ENCODE data around the gene PRR12.
A peak's percentile ranks its signal among the peaks of the same experiment; 100 is the strongest.

PRR12 gene

GRCh38 chr19:49590971-49591730, at the start of gene PRR12:
Gene PRR12 (plus strand): TSS chr19:49591182. CDS start chr19:49591655, 473 bp downstream.
- peaks cover 30% of the 10 kb centered on the region for H3K4me1 ChIP-seq (ENCODE audit: control insufficient read depth, insufficient read depth, low read length)
- H3K4me3 ChIP-seq (ENCODE audit: low read length in 2 of 2): peak within 1 kb of the TSS; percentile 90 to 93
- H3K9me3 ChIP-seq (ENCODE audit: control insufficient read depth in 2 of 2, low read length in 2 of 2): no peaks in the 10 kb centered on the region
- peaks cover 3 to 10% of the 10 kb centered on the region in 2 donors for H3K36me3 ChIP-seq (ENCODE audit: control insufficient read depth in 2 of 2, insufficient read depth in 2 of 2, low read length in 2 of 2)
- H3K9ac ChIP-seq (ENCODE audit: low read length in 2 of 2): peak within 1 kb of the TSS; percentile 87 to 91
- no peaks in the 10 kb centered on the region for H3K27me3 ChIP-seq (ENCODE audit: control insufficient read depth in 1 of 2, insufficient read depth in 2 of 2, low read length in 2 of 2)
- H3K27ac ChIP-seq (ENCODE audit: low read length): peak within 1 kb of the TSS; percentile 87

GRCh38 chr19:49541914-49542313, 49.1 kb upstream of the PRR12 start:
- Histone ChIP-seq H3K9me3 (ENCODE audit: control insufficient read depth in 2 of 2, low read length in 2 of 2) (no peaks in the 10 kb centered on the region), H3K27ac (ENCODE audit: low read length) (no peak overlapping the region), H3K4me1 (ENCODE audit: control insufficient read depth, insufficient read depth, low read length) (peaks cover 3% of the 10 kb centered on the region), H3K27me3 (ENCODE audit: control insufficient read depth in 1 of 2, insufficient read depth in 2 of 2, low read length in 2 of 2) (no peaks in the 10 kb centered on the region), H3K36me3 (ENCODE audit: control insufficient read depth in 2 of 2, insufficient read depth in 2 of 2, low read length in 2 of 2) (peaks cover 0 to 2% of the 10 kb centered on the region in 2 donors), H3K9ac (ENCODE audit: low read length in 2 of 2) (no peak overlapping the region), H3K4me3 (ENCODE audit: low read length in 2 of 2) (no peak overlapping the region)

- H3K4me3 ChIP-seq (ENCODE audit: low read length in 2 of 2): no peak overlapping the region
- peaks cover 0 to 2% of the 10 kb centered on the region in 2 donors for H3K36me3 ChIP-seq (ENCODE audit: control insufficient read depth in 2 of 2, insufficient read depth in 2 of 2, low read length in 2 of 2)
- no peak overlapping the region for H3K27ac ChIP-seq (ENCODE audit: low read length)
- H3K9me3 ChIP-seq (ENCODE audit: control insufficient read depth in 2 of 2, low read length in 2 of 2): no peaks in the 10 kb centered on the region
- H3K9ac ChIP-seq (ENCODE audit: low read length in 2 of 2): no peak overlapping the region
- H3K27me3 ChIP-seq (ENCODE audit: control insufficient read depth in 1 of 2, insufficient read depth in 2 of 2, low read length in 2 of 2): no peaks in the 10 kb centered on the region
- peaks cover 3% of the 10 kb centered on the region for H3K4me1 ChIP-seq (ENCODE audit: control insufficient read depth, insufficient read depth, low read length)
Measured at GRCh38 chr19:49542446-49542845, 48.5 kb upstream of the PRR12 start.

- Histone ChIP-seq H3K27me3 (ENCODE audit: control insufficient read depth in 1 of 2, insufficient read depth in 2 of 2, low read length in 2 of 2) (no peaks in the 10 kb centered on the region), H3K27ac (ENCODE audit: low read length) (no peak overlapping the region), H3K36me3 (ENCODE audit: control insufficient read depth in 2 of 2, insufficient read depth in 2 of 2, low read length in 2 of 2) (peaks cover 0 to 2% of the 10 kb centered on the region in 2 donors), H3K4me1 (ENCODE audit: control insufficient read depth, insufficient read depth, low read length) (peaks cover 3% of the 10 kb centered on the region), H3K9ac (ENCODE audit: low read length in 2 of 2) (no peak overlapping the region), H3K4me3 (ENCODE audit: low read length in 2 of 2) (no peak overlapping the region), H3K9me3 (ENCODE audit: control insufficient read depth in 2 of 2, low read length in 2 of 2) (no peaks in the 10 kb centered on the region)
Measured at GRCh38 chr19:49543032-49543431, 48.0 kb upstream of the PRR12 start.

GRCh38 chr19:49544154-49544553, 46.8 kb upstream of the PRR12 start:
- no peak overlapping the region for H3K9ac ChIP-seq (ENCODE audit: low read length in 2 of 2)
- H3K9me3 ChIP-seq (ENCODE audit: control insufficient read depth in 2 of 2, low read length in 2 of 2): no peaks in the 10 kb centered on the region
- H3K4me3 ChIP-seq (ENCODE audit: low read length in 2 of 2): no peak overlapping the region
- peaks cover 3% of the 10 kb centered on the region for H3K4me1 ChIP-seq (ENCODE audit: control insufficient read depth, insufficient read depth, low read length)
- no peaks in the 10 kb centered on the region for H3K36me3 ChIP-seq (ENCODE audit: control insufficient read depth in 2 of 2, insufficient read depth in 2 of 2, low read length in 2 of 2)
- no peak overlapping the region for H3K27ac ChIP-seq (ENCODE audit: low read length)
- H3K27me3 ChIP-seq (ENCODE audit: control insufficient read depth in 1 of 2, insufficient read depth in 2 of 2, low read length in 2 of 2): no peaks in the 10 kb centered on the region

GRCh38 chr19:49546825-49547565, 44.0 kb upstream of the PRR12 start:
- H3K9ac ChIP-seq (ENCODE audit: low read length in 2 of 2): no peak overlapping the region
- H3K27me3 ChIP-seq (ENCODE audit: control insufficient read depth in 1 of 2, insufficient read depth in 2 of 2, low read length in 2 of 2): no peaks in the 10 kb centered on the region
- no peaks in the 10 kb centered on the region for H3K36me3 ChIP-seq (ENCODE audit: control insufficient read depth in 2 of 2, insufficient read depth in 2 of 2, low read length in 2 of 2)
- H3K27ac ChIP-seq (ENCODE audit: low read length): no peak overlapping the region
- H3K9me3 ChIP-seq (ENCODE audit: control insufficient read depth in 2 of 2, low read length in 2 of 2): no peaks in the 10 kb centered on the region
- H3K4me1 ChIP-seq (ENCODE audit: control insufficient read depth, insufficient read depth, low read length): peaks cover 3% of the 10 kb centered on the region
- H3K4me3 ChIP-seq (ENCODE audit: low read length in 2 of 2): peak overlapping the region; percentile 21 to 52

GRCh38 chr19:49549045-49549444, 41.9 kb upstream of the PRR12 start:
- Histone ChIP-seq H3K36me3 (ENCODE audit: control insufficient read depth in 2 of 2, insufficient read depth in 2 of 2, low read length in 2 of 2) (peaks cover 0 to 3% of the 10 kb centered on the region in 2 donors), H3K27ac (ENCODE audit: low read length) (no peak overlapping the region), H3K4me3 (ENCODE audit: low read length in 2 of 2) (no peak overlapping the region), H3K4me1 (ENCODE audit: control insufficient read depth, insufficient read depth, low read length) (peaks cover 3% of the 10 kb centered on the region), H3K9me3 (ENCODE audit: control insufficient read depth in 2 of 2, low read length in 2 of 2) (no peaks in the 10 kb centered on the region), H3K9ac (ENCODE audit: low read length in 2 of 2) (no peak overlapping the region), H3K27me3 (ENCODE audit: control insufficient read depth in 1 of 2, insufficient read depth in 2 of 2, low read length in 2 of 2) (no peaks in the 10 kb centered on the region)

GRCh38 chr19:49551531-49551930, 39.5 kb upstream of the PRR12 start:
- no peak overlapping the region for H3K4me3 ChIP-seq (ENCODE audit: low read length in 2 of 2)
- H3K27me3 ChIP-seq (ENCODE audit: control insufficient read depth in 1 of 2, insufficient read depth in 2 of 2, low read length in 2 of 2): no peaks in the 10 kb centered on the region
- H3K36me3 ChIP-seq (ENCODE audit: control insufficient read depth in 2 of 2, insufficient read depth in 2 of 2, low read length in 2 of 2): peaks cover 0 to 8% of the 10 kb centered on the region in 2 donors
- no peak overlapping the region for H3K27ac ChIP-seq (ENCODE audit: low read length)
- no peak overlapping the region for H3K9ac ChIP-seq (ENCODE audit: low read length in 2 of 2)
- H3K4me1 ChIP-seq (ENCODE audit: control insufficient read depth, insufficient read depth, low read length): peaks cover 9% of the 10 kb centered on the region
- no peaks in the 10 kb centered on the region for H3K9me3 ChIP-seq (ENCODE audit: control insufficient read depth in 2 of 2, low read length in 2 of 2)

- Histone ChIP-seq H3K9ac (ENCODE audit: low read length in 2 of 2) (no peak overlapping the region), H3K4me3 (ENCODE audit: low read length in 2 of 2) (no peak overlapping the region), H3K36me3 (ENCODE audit: control insufficient read depth in 2 of 2, insufficient read depth in 2 of 2, low read length in 2 of 2) (peaks cover 6 to 17% of the 10 kb centered on the region in 2 donors), H3K4me1 (ENCODE audit: control insufficient read depth, insufficient read depth, low read length) (peaks cover 8% of the 10 kb centered on the region), H3K27me3 (ENCODE audit: control insufficient read depth in 1 of 2, insufficient read depth in 2 of 2, low read length in 2 of 2) (no peaks in the 10 kb centered on the region), H3K27ac (ENCODE audit: low read length) (no peak overlapping the region), H3K9me3 (ENCODE audit: control insufficient read depth in 2 of 2, low read length in 2 of 2) (no peaks in the 10 kb centered on the region)
Measured at GRCh38 chr19:49552749-49553148, 38.2 kb upstream of the PRR12 start.

- Histone ChIP-seq H3K9me3 (ENCODE audit: control insufficient read depth in 2 of 2, low read length in 2 of 2) (no peaks in the 10 kb centered on the region), H3K27ac (ENCODE audit: low read length) (no peak overlapping the region), H3K4me3 (ENCODE audit: low read length in 2 of 2) (no peak overlapping the region), H3K9ac (ENCODE audit: low read length in 2 of 2) (no peak overlapping the region), H3K4me1 (ENCODE audit: control insufficient read depth, insufficient read depth, low read length) (peaks cover 8% of the 10 kb centered on the region), H3K36me3 (ENCODE audit: control insufficient read depth in 2 of 2, insufficient read depth in 2 of 2, low read length in 2 of 2) (peaks cover 12 to 23% of the 10 kb centered on the region in 2 donors), H3K27me3 (ENCODE audit: control insufficient read depth in 1 of 2, insufficient read depth in 2 of 2, low read length in 2 of 2) (no peaks in the 10 kb centered on the region)
Measured at GRCh38 chr19:49553451-49554271, 37.3 kb upstream of the PRR12 start.

All from stomach smooth muscle (tissue), 2 donors.